ENCODE results near the gene DDX1. TPM values are rescaled to one million over a fixed set of nuclear protein-coding genes. Genes with fewer than 3 reads are reported as not detected.
"Not testable (repeated sequence)": the region's sequence is repeated elsewhere in the genome, so short reads cannot be mapped to it uniquely, and the experiment has no call there.

The DDX1 gene
- total RNA-seq, 2 donors from 2014 or later, result 27.6 to 35.0 TPM

GRCh38 chr2:15618449-15618855 lies 26.8 kb downstream of the DDX1 start:
- Mint-ChIP-seq H3K4me1 (peaks cover 4% of the 10 kb centered on the region), H3K36me3 (ENCODE audit: low read depth) (peaks cover 6% of the 10 kb centered on the region), H3K4me3 (no peak overlapping the region), H3K27ac (no peak overlapping the region), H3K27me3 (no peaks in the 10 kb centered on the region)
- DNase-seq, result no peak
- no peaks in the 10 kb centered on the region for H3K9me3 ChIP-seq (ENCODE audit: control insufficient read depth, low read length, poor library complexity, severe bottlenecking)
- ATAC-seq, result no peak

GRCh38 chr2:15619076-15619475 lies 27.4 kb downstream of the DDX1 start:
- no peak for DNase-seq
- no peak overlapping the region for H3K4me3 Mint-ChIP-seq
- no peak for ATAC-seq
- H3K27ac Mint-ChIP-seq, result no peak overlapping the region
- H3K27me3 Mint-ChIP-seq, result no peaks in the 10 kb centered on the region
- peaks cover 2% of the 10 kb centered on the region for H3K4me1 Mint-ChIP-seq
- no peaks in the 10 kb centered on the region for H3K9me3 ChIP-seq (ENCODE audit: control insufficient read depth, low read length, poor library complexity, severe bottlenecking)
- H3K36me3 Mint-ChIP-seq (ENCODE audit: low read depth), result peaks cover 10% of the 10 kb centered on the region

GRCh38 chr2:15619510-15619909 lies 27.8 kb downstream of the DDX1 start:
- H3K36me3 Mint-ChIP-seq (ENCODE audit: low read depth), result peaks cover 10% of the 10 kb centered on the region
- ATAC-seq (no peak), DNase-seq (no peak)
- H3K4me3 Mint-ChIP-seq, result no peak overlapping the region
- peaks cover 2% of the 10 kb centered on the region for H3K4me1 Mint-ChIP-seq
- H3K27me3 Mint-ChIP-seq, result no peaks in the 10 kb centered on the region
- no peaks in the 10 kb centered on the region for H3K9me3 ChIP-seq (ENCODE audit: control insufficient read depth, low read length, poor library complexity, severe bottlenecking)
- no peak overlapping the region for H3K27ac Mint-ChIP-seq

GRCh38 chr2:15619938-15620337 lies 28.3 kb downstream of the DDX1 start:
- DNase-seq (no peak), ATAC-seq (no peak)
- no peaks in the 10 kb centered on the region for H3K9me3 ChIP-seq (ENCODE audit: control insufficient read depth, low read length, poor library complexity, severe bottlenecking)
- Mint-ChIP-seq H3K36me3 (ENCODE audit: low read depth) (peaks cover 10% of the 10 kb centered on the region), H3K4me3 (no peak overlapping the region), H3K27ac (no peak overlapping the region), H3K4me1 (peaks cover 2% of the 10 kb centered on the region), H3K27me3 (no peaks in the 10 kb centered on the region)

GRCh38 chr2:15620340-15620739 lies 28.7 kb downstream of the DDX1 start:
- H3K27me3 Mint-ChIP-seq, result no peaks in the 10 kb centered on the region
- H3K36me3 Mint-ChIP-seq (ENCODE audit: low read depth), result peaks cover 10% of the 10 kb centered on the region
- ATAC-seq (no peak), DNase-seq (no peak)
- H3K4me3 Mint-ChIP-seq, result no peak overlapping the region
- H3K9me3 ChIP-seq (ENCODE audit: control insufficient read depth, low read length, poor library complexity, severe bottlenecking), result no peaks in the 10 kb centered on the region
- peaks cover 2% of the 10 kb centered on the region for H3K4me1 Mint-ChIP-seq
- H3K27ac Mint-ChIP-seq, result no peak overlapping the region

- Mint-ChIP-seq H3K4me3 (no peak overlapping the region), H3K27ac (no peak overlapping the region), H3K27me3 (no peaks in the 10 kb centered on the region), H3K36me3 (ENCODE audit: low read depth) (peaks cover 8% of the 10 kb centered on the region), H3K4me1 (no peaks in the 10 kb centered on the region)
- H3K9me3 ChIP-seq (ENCODE audit: control insufficient read depth, low read length, poor library complexity, severe bottlenecking), result no peaks in the 10 kb centered on the region
- DNase-seq (no peak), ATAC-seq (no peak)
These were observed 29.3 kb downstream of the DDX1 start for GRCh38 chr2:15620857-15621471.

GRCh38 chr2:15621472-15621870 lies 29.8 kb downstream of the DDX1 start:
- H3K27me3 Mint-ChIP-seq; H3K4me3 Mint-ChIP-seq; ATAC-seq; H3K36me3 Mint-ChIP-seq (ENCODE audit: low read depth); H3K4me1 Mint-ChIP-seq; DNase-seq; H3K9me3 ChIP-seq (ENCODE audit: control insufficient read depth, low read length, poor library complexity, severe bottlenecking): not testable (repeated sequence)
- H3K27ac Mint-ChIP-seq, result peak overlapping the region; percentile 9

- Mint-ChIP-seq H3K4me3 (no peak overlapping the region), H3K36me3 (ENCODE audit: low read depth) (peaks cover 8% of the 10 kb centered on the region), H3K27me3 (no peaks in the 10 kb centered on the region), H3K27ac (no peak overlapping the region), H3K4me1 (peaks cover 2% of the 10 kb centered on the region)
- ATAC-seq (no peak), DNase-seq (no peak)
- no peaks in the 10 kb centered on the region for H3K9me3 ChIP-seq (ENCODE audit: control insufficient read depth, low read length, poor library complexity, severe bottlenecking)
These were observed 30.5 kb downstream of the DDX1 start for GRCh38 chr2:15622214-15622613.

GRCh38 chr2:15622614-15623480 lies 31.2 kb downstream of the DDX1 start:
- DNase-seq (no peak), ATAC-seq (no peak)
- no peaks in the 10 kb centered on the region for H3K9me3 ChIP-seq (ENCODE audit: control insufficient read depth, low read length, poor library complexity, severe bottlenecking)
- Mint-ChIP-seq H3K4me3 (no peak overlapping the region), H3K27me3 (no peaks in the 10 kb centered on the region), H3K4me1 (peaks cover 2% of the 10 kb centered on the region), H3K27ac (no peak overlapping the region), H3K36me3 (ENCODE audit: low read depth) (peaks cover 8% of the 10 kb centered on the region)

GRCh38 chr2:15623481-15623796 lies 31.8 kb downstream of the DDX1 start:
- DNase-seq, result no peak
- Mint-ChIP-seq H3K4me1 (peaks cover 2% of the 10 kb centered on the region), H3K27ac (no peak overlapping the region), H3K27me3 (no peaks in the 10 kb centered on the region), H3K4me3 (no peak overlapping the region), H3K36me3 (ENCODE audit: low read depth) (peaks cover 8% of the 10 kb centered on the region)
- no peaks in the 10 kb centered on the region for H3K9me3 ChIP-seq (ENCODE audit: control insufficient read depth, low read length, poor library complexity, severe bottlenecking)
- ATAC-seq, result no peak

GRCh38 chr2:15623898-15624541 lies 32.4 kb downstream of the DDX1 start:
- no peaks in the 10 kb centered on the region for H3K27me3 Mint-ChIP-seq
- H3K36me3 Mint-ChIP-seq (ENCODE audit: low read depth), result peaks cover 8% of the 10 kb centered on the region
- no peak overlapping the region for H3K27ac Mint-ChIP-seq
- ATAC-seq (no peak), DNase-seq (no peak)
- no peak overlapping the region for H3K4me3 Mint-ChIP-seq
- peaks cover 2% of the 10 kb centered on the region for H3K4me1 Mint-ChIP-seq
- H3K9me3 ChIP-seq (ENCODE audit: control insufficient read depth, low read length, poor library complexity, severe bottlenecking), result no peaks in the 10 kb centered on the region

GRCh38 chr2:15624903-15625302 lies 33.2 kb downstream of the DDX1 start:
- ATAC-seq (no peak), DNase-seq (no peak)
- no peaks in the 10 kb centered on the region for H3K27me3 Mint-ChIP-seq
- H3K27ac Mint-ChIP-seq, result no peak overlapping the region
- no peaks in the 10 kb centered on the region for H3K9me3 ChIP-seq (ENCODE audit: control insufficient read depth, low read length, poor library complexity, severe bottlenecking)
- H3K4me3 Mint-ChIP-seq, result no peak overlapping the region
- H3K36me3 Mint-ChIP-seq (ENCODE audit: low read depth), result peaks cover 8% of the 10 kb centered on the region
- peaks cover 2% of the 10 kb centered on the region for H3K4me1 Mint-ChIP-seq

- Mint-ChIP-seq H3K27ac (peak overlapping the region; percentile 41), H3K4me3 (no peak overlapping the region), H3K36me3 (ENCODE audit: low read depth) (peaks cover 11% of the 10 kb centered on the region), H3K4me1 (peaks cover 4% of the 10 kb centered on the region), H3K27me3 (no peaks in the 10 kb centered on the region)
- DNase-seq, result no peak
- no peak for ATAC-seq
- no peaks in the 10 kb centered on the region for H3K9me3 ChIP-seq (ENCODE audit: control insufficient read depth, low read length, poor library complexity, severe bottlenecking)
These were observed 33.8 kb downstream of the DDX1 start for GRCh38 chr2:15625344-15626036.

Data from T-helper 17 cell (primary cell).